ENCODE data around the gene NHERF1. TPM values are rescaled to one million over a fixed set of nuclear protein-coding genes. Genes with fewer than 3 reads are reported as not detected.

Gene NHERF1
- total and polyA plus RNA-seq, 2 of the 13 experiments (the other 11 are each of a cell fraction or from before 2014, with no cell fraction given) = 169 to 269 TPM

GRCh38 chr17:74748529-74749278, at the start of gene NHERF1 (continued):
- TF ChIP-seq ZXDC (CRISPR knock-in tag; IDR thresholded peaks at IDR 0.05) (0 out of 2 replicates have a peak, but pooled peaks have one; percentile 4), RFXANK (CRISPR knock-in tag; IDR thresholded peaks at IDR 0.05) (peak; percentile 52; the same call in 1 of the 2 replicates), LCORL (IDR thresholded peaks at IDR 0.05) (no peak), LCORL (CRISPR knock-in tag; IDR thresholded peaks at IDR 0.05) (peak; percentile 77; the same call in 1 of the 2 replicates), ZBTB8A (CRISPR knock-in tag; IDR thresholded peaks at IDR 0.05; ENCODE audit: borderline replicate concordance, low read depth) (0 out of 2 replicates have a peak, but pooled peaks have one; percentile 27), ZNF670 (CRISPR knock-in tag; IDR thresholded peaks at IDR 0.05; ENCODE audit: borderline replicate concordance) (peak; percentile 96), RXRA (CRISPR knock-in tag; IDR thresholded peaks at IDR 0.05) (peak; percentile 58), NFE2L1 (CRISPR knock-in tag; IDR thresholded peaks at IDR 0.05; ENCODE audit: borderline replicate concordance) (no peak), PRDM15 (CRISPR knock-in tag; IDR thresholded peaks at IDR 0.05) (no peak; the same call in 1 of the 2 replicates), ZBTB43 (CRISPR knock-in tag; conservative IDR thresholded peaks at IDR 0.05) (peak; percentile 81), ZBTB42 (CRISPR knock-in tag; IDR thresholded peaks at IDR 0.05) (peak; percentile 91; the same call in 1 of the 2 replicates), ZEB1 (IDR thresholded peaks at IDR 0.05; ENCODE audit: insufficient replicate concordance, low read depth) (no peak), ZNF275 (CRISPR knock-in tag; IDR thresholded peaks at IDR 0.05; ENCODE audit: borderline replicate concordance) (peak; percentile 98), RFX3 (CRISPR knock-in tag; IDR thresholded peaks at IDR 0.05) (no peak)
- TF ChIP-seq, protein P1, sequence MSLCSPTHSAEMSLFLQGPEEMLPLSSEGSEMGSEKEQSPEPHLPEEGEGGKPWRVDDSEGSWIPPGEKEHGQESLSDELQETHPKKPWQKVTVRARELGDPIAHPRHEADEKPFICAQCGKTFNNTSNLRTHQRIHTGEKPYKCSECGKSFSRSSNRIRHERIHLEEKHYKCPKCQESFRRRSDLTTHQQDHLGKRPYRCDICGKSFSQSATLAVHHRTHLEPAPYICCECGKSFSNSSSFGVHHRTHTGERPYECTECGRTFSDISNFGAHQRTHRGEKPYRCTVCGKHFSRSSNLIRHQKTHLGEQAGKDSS (CRISPR knock-in tag; IDR thresholded peaks at IDR 0.05; ENCODE audit: borderline replicate concordance, low read depth) = peak; percentile 2; the same call in 1 of the 2 replicates
- TF ChIP-seq, protein P2, sequence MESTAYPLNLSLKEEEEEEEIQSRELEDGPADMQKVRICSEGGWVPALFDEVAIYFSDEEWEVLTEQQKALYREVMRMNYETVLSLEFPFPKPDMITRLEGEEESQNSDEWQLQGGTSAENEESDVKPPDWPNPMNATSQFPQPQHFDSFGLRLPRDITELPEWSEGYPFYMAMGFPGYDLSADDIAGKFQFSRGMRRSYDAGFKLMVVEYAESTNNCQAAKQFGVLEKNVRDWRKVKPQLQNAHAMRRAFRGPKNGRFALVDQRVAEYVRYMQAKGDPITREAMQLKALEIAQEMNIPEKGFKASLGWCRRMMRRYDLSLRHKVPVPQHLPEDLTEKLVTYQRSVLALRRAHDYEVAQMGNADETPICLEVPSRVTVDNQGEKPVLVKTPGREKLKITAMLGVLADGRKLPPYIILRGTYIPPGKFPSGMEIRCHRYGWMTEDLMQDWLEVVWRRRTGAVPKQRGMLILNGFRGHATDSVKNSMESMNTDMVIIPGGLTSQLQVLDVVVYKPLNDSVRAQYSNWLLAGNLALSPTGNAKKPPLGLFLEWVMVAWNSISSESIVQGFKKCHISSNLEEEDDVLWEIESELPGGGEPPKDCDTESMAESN (CRISPR knock-in tag; conservative IDR thresholded peaks at IDR 0.05) = peak; percentile 66
